Measurements from ENCODE around the gene CENPX.
"Not testable (repeated sequence)": the region's sequence is repeated elsewhere in the genome, so short reads cannot be mapped to it uniquely, and the experiment has no call there.

Gene CENPX

GRCh38 chr17:81981511-81981910, 41.2 kb downstream of the CENPX start:
- in situ Hi-C loops (cut with HindIII; ENCODE audit: low sequenced_read_pairs), result not testable (repeated sequence)

DNA sequence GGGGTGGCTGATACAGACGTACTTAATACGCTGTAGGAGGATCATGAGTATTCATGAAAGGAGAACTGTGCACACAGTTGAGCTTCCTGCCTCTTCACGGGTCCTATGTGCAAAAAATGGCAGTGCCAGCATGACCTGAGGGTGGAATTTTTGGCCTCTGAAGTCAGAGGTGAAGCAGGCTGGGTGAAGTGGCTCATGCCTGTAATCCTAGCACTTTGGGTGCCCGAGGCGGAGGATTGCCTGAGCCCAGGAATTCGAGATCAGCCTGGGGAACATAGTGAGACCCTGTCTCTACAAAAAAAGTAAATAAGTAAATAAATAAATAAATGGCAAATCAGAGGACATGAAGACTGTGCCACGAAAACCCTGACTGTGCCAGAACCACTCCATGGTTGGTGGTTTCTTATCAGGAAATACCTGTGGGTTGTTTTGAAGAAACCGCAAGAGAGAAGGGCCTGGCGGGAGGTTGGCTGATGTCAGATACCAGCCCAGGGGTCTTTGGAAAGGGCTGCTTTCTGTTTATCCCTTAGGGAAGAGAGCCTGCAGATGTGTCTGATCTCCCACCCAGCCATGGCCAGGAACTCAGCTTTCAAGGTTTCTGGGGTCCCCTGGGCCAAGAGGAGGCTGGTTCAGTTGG, 41.9 kb downstream of the CENPX start:
- in situ Hi-C loops (cut with HindIII; ENCODE audit: low sequenced_read_pairs), result no loop called here

- in situ Hi-C loops (cut with HindIII; ENCODE audit: low sequenced_read_pairs), result no loop called here
Observed at GRCh38 chr17:81980122-81980521, 42.6 kb downstream of the CENPX start.

DNA sequence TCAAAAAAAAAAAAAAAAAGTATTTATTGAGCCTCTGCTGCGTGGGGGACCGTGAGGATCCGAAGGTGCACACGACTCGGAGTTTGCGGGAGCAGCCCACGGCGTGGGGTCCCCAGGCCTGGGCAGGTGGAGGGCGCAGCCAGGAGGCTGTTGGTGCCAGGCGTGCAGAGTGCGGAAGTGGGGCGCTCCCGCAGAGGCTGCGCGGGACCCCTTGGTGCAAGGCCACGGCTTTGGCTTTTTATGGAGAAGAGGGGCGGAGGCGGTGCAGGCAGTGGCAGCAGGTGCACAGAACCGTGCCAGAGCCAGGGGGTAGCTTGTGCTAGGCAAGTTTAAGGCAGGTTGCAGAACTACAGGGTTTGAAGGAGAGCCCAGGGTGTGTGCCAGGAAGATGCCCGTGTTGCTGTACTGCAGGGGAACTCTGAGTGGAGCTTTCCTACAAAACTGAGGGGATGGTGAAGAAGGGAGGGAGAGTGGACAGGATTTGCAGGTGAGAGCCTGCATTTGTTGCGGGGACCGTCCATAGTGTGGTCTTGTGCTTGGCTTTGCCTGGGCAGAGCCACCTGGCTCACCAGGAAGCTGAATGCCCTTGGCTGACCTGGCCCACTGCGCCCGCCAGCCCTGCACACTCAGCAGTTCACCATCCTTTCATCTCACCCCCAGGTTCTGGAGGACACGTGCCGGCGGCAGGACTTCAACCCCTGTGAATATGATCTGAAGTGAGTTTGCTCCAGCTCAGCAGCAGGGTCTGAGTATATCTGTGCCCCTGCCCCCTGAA, 44.0 kb downstream of the CENPX start:
- in situ Hi-C loops (cut with HindIII; ENCODE audit: low sequenced_read_pairs), result no loop called here

GRCh38 chr17:81977211-81977808, 45.4 kb downstream of the CENPX start, which contains the start of gene ASPSCR1:
Gene ASPSCR1 (plus strand): TSS chr17:81977629. CDS start chr17:81977647, 18 bp downstream.
- in situ Hi-C loops (cut with HindIII; ENCODE audit: low sequenced_read_pairs), result no loop called here

DNA sequence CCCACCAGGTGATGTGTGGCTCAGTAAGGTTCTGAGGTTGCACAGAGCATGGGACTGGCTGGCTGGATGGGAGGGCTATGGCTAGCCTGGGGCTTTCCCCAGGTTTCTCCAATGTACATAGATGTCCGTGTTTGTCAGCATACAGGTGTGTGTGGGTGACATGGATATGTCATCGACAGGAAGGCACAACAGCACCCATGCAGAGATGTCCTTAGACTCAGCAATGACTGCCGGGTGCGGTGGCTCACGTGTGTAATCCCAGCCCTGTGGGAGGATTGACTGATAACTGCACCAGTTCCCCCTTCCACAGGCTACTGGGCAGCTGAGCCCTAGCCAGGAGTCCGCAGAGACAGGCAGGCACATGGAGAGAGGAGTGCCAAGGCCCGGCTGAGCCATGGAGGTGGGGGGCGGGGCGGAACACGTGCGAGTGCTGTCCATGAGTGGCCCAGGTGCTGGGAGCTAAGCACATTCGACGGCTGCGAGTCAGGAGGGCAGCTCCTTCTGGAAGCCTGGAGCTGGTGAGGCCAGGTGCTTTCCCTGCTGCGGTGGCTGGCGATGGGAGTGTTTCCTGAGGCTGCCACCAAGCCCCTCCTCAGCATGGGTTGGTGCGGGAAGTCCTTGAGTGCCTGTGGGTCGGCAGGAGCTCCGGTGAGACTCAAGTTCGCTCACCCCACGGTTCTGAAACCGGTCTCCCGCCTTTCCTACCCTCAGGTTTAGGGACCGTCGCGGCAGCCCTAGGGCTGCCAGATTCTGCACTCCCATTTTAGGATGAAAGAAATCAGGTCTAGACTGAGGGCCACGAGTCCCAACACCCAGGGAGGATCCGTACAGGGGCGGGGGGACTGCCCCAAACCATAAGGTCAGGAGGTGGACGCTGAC, 46.1 kb downstream of the CENPX start:
- in situ Hi-C loops (cut with HindIII; ENCODE audit: low sequenced_read_pairs), result no loop called here

- in situ Hi-C loops (cut with HindIII; ENCODE audit: low sequenced_read_pairs), result no loop called here
Observed at GRCh38 chr17:81973432-81973831, 49.2 kb downstream of the CENPX start.

- in situ Hi-C loops (cut with HindIII; ENCODE audit: low sequenced_read_pairs), result no loop called here
Observed at GRCh38 chr17:81968850-81969812, 53.5 kb downstream of the CENPX start.
